HepG2 (cell line): ENCODE data around the gene ZNF79.

ENCODE experiments used
- BCL3 ChIP-seq: sonication (generic); formaldehyde crosslinking; IDR thresholded peaks from 2 replicates; pipeline ENCODE4 v1.5.1; 2020; ENCODE audit warnings: mild to moderate bottlenecking, missing genetic modification reagents, moderate library complexity
- E2F5 ChIP-seq: sonication (generic); formaldehyde crosslinking; conservative IDR thresholded peaks from 2 replicates; pipeline ENCODE4 v1.4.0; 2020; ENCODE audit warnings: missing genetic modification reagents
- TIGD3 ChIP-seq: sonication (generic); formaldehyde crosslinking; IDR thresholded peaks from 2 replicates; pipeline ENCODE4 v1.5.1; 2020; ENCODE audit warnings: mild to moderate bottlenecking, missing genetic modification reagents, borderline replicate concordance
- ZNF513 ChIP-seq: sonication (generic); formaldehyde crosslinking; conservative IDR thresholded peaks from 2 replicates; pipeline ENCODE4 v1.5.0; 2020; ENCODE audit warnings: missing genetic modification reagents

- TF ChIP-seq BCL3 (CRISPR knock-in tag): no peak
- no peak for TF ChIP-seq E2F5 (CRISPR knock-in tag)
- TF ChIP-seq TIGD3: no peak
- no peak for TF ChIP-seq ZNF513 (CRISPR knock-in tag)
Measured at GRCh38 chr9:127388856-127389238, 35.3 kb upstream of the ZNF79 start.
